Nephron (organoid): ENCODE data around the gene TTC19.

Source experiments
- H3K27ac Mint-ChIP-seq, 3 experiments: 2 replicates each; pipeline ENCODE4 v1.8.0; 2020; ENCODE audit warnings: mixed read lengths in 3 of 3, mild to moderate bottlenecking in 2 of 3, moderate library complexity in 1 of 3
- H3K27me3 Mint-ChIP-seq: 2 replicates; pipeline ENCODE4 v1.8.0; 2021; ENCODE audit warnings: low read depth, mild to moderate bottlenecking, moderate library complexity, mixed read lengths
- H3K36me3 Mint-ChIP-seq: 2 replicates; pipeline ENCODE4 v1.8.0; 2020; ENCODE audit warnings: low read depth, mixed read lengths
- H3K4me1 Mint-ChIP-seq: 2 replicates; pipeline ENCODE4 v1.8.0; 2020; ENCODE audit warnings: mixed read lengths
- H3K4me3 Mint-ChIP-seq, 3 experiments: 2 replicates each; pipeline ENCODE4 v1.8.0; 2020; ENCODE audit warnings: mild to moderate bottlenecking in 3 of 3, mixed read lengths in 3 of 3, moderate library complexity in 2 of 3
- H3K9me3 Mint-ChIP-seq: 2 replicates; pipeline ENCODE4 v1.8.0; 2020; ENCODE audit warnings: mixed read lengths
- TF ChIP-seq, protein P1 (sequence below), 3 experiments: fragments of 200-600 bp; sonication (generic); IDR thresholded peaks; one replicate each; pipeline ENCODE4 v1.5.0; 2021; ENCODE audit warnings: antibody characterized with exemption in 3 of 3; ENCODE audit not compliant: unreplicated experiment in 3 of 3

Gene TTC19

DNA sequence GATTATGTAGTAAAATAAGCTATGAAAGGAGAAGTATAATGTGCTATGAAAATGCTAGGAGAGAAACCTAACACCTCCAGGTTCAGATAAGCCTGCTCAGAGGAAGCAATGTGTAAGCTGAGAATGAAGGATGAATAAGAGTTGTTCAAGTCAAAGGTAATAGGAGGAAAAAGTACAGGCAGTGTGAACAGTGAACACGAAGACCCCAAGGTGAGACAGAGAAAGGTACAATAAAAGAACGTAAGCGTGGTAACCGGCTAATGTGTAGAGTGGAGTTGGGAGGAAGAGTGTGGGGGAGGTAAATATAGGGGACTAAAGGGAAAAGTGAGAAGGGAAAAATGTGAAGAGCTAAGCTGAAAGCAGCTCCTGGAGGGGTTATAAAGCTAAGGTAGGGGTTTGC, 74.2 kb downstream of the TTC19 start:
- TF ChIP-seq, protein P1, sequence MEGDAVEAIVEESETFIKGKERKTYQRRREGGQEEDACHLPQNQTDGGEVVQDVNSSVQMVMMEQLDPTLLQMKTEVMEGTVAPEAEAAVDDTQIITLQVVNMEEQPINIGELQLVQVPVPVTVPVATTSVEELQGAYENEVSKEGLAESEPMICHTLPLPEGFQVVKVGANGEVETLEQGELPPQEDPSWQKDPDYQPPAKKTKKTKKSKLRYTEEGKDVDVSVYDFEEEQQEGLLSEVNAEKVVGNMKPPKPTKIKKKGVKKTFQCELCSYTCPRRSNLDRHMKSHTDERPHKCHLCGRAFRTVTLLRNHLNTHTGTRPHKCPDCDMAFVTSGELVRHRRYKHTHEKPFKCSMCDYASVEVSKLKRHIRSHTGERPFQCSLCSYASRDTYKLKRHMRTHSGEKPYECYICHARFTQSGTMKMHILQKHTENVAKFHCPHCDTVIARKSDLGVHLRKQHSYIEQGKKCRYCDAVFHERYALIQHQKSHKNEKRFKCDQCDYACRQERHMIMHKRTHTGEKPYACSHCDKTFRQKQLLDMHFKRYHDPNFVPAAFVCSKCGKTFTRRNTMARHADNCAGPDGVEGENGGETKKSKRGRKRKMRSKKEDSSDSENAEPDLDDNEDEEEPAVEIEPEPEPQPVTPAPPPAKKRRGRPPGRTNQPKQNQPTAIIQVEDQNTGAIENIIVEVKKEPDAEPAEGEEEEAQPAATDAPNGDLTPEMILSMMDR (IDR thresholded peaks at IDR 0.05; ENCODE audit: unreplicated experiment in 3 of 3): no peak
- Mint-ChIP-seq H3K4me1 (no peaks in the 10 kb centered on the region), H3K27ac (no peak overlapping the region), H3K9me3 (no peaks in the 10 kb centered on the region), H3K36me3 (peaks cover 78% of the 10 kb centered on the region), H3K4me3 (no peak overlapping the region), H3K27me3 (no peaks in the 10 kb centered on the region)

DNA sequence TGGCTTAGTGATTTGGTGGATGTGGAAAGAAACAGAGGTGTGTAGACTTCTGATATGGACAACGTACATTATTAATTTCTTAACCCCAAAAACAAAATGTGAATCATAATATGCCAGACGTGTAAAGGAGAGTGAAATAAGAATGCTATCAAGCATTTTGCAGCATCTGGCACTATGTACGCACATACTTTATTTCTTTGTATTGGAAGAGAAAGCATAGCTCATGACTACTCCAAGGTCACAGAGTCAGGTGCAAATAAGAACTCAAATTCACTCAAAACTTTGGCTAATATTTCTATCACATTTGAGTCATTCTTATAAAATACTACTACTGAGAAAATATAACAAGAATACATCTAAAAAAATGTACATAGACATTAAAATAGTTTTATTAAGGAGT, 74.8 kb downstream of the TTC19 start:
- H3K36me3 Mint-ChIP-seq: peaks cover 79% of the 10 kb centered on the region
- TF ChIP-seq, protein P1 (IDR thresholded peaks at IDR 0.05; ENCODE audit: unreplicated experiment in 3 of 3): no peak
- H3K4me1 Mint-ChIP-seq: no peaks in the 10 kb centered on the region
- H3K9me3 Mint-ChIP-seq: no peaks in the 10 kb centered on the region
- H3K27ac Mint-ChIP-seq: no peak overlapping the region
- no peak overlapping the region for H3K4me3 Mint-ChIP-seq
- no peaks in the 10 kb centered on the region for H3K27me3 Mint-ChIP-seq

DNA sequence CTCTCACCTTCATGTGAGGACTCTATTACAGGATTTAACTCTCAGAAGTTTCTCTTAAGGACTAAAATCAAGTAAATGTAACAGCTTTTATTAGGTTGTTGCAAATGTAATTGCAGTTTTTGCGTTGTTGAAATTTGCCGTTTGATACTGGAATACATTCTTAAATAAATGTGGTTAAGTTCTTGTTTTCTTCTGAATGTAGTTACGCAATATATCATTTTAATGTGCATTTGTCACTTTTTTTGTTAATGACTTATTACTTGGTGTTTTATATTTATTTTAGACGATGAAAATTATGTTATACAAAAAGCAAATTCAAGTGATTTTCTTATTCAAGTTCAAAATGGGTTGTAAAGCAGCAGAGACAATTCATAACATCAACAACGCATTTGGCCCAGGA, 76.3 kb downstream of the TTC19 start:
- Mint-ChIP-seq H3K27me3 (no peaks in the 10 kb centered on the region), H3K36me3 (peaks cover 75% of the 10 kb centered on the region), H3K27ac (no peak overlapping the region), H3K9me3 (no peaks in the 10 kb centered on the region), H3K4me3 (no peak overlapping the region), H3K4me1 (no peaks in the 10 kb centered on the region)
- TF ChIP-seq, protein P1 (IDR thresholded peaks at IDR 0.05; ENCODE audit: unreplicated experiment in 3 of 3): no peak
